PC-3 (cell line): Measurements from ENCODE around the gene AP4S1.

Experiments used
- CTCF ChIP-seq: fragments of 300-600 bp; sonication (generic); conservative IDR thresholded peaks from 2 replicates; pipeline ENCODE4 v1.5.1; 2017; ENCODE audit warnings: antibody characterized with exemption, low read depth, mild to moderate bottlenecking, low read length
- EZH2 ChIP-seq: fragments of 300-600 bp; sonication (generic); IDR thresholded peaks from one replicate; pipeline ENCODE4 v1.6.1; 2017; ENCODE audit warnings: antibody characterized with exemption, mild to moderate bottlenecking, low read length; ENCODE audit not compliant: unreplicated experiment
- EZH2phosphoT487 ChIP-seq: fragments of 300-600 bp; sonication (generic); IDR thresholded peaks from 2 replicates; pipeline ENCODE4 v1.6.1; 2018; ENCODE audit warnings: mild to moderate bottlenecking, antibody characterized with exemption, low read length, borderline replicate concordance

- no peak for TF ChIP-seq CTCF
- no peak for TF ChIP-seq EZH2
- no peak for TF ChIP-seq EZH2phosphoT487
Measured at GRCh38 chr14:31009836-31010574, 15.4 kb upstream of the AP4S1 start.
